Mucosa of gallbladder (tissue), 1 donor: Measurements from ENCODE around the gene ZNF10. TPM values are rescaled to one million over a fixed set of nuclear protein-coding genes. Genes with fewer than 3 reads are reported as not detected.

Source experiments
- DNase-seq: peaks from one replicate; pipeline ENCODE4 v3.0.0-alpha.2; 2020; ENCODE audit warnings: low spot score
- total RNA-seq: library from RNA; stranded (reverse); gene quantifications from one replicate; pipeline ENCODE4 v1.2.1, GENCODE V29; 2021
- donor health status: DM: no; HTN: no; CAD: no.

ZNF10 gene
- total RNA-seq, 1 donor from 2014 or later: 12.3 TPM

DNA sequence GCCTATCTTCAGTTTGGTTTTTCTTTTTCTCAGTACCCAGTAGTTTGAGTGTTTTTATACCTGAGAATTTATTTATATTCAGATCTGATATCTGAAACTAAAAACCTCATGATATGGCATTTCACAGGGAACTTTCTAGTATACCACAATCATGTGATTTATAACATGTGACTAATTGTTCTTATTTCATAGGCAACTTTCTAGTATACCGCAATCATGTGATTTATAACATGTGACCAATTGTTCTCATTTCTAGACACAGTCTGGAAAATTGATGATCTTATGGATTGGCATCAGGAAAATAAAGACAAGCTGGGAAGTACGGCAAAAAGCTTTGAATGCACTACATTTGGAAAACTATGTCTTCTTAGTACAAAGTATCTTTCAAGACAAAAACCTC, 71.5 kb downstream of the ZNF10 start:
- no peak for DNase-seq

DNA sequence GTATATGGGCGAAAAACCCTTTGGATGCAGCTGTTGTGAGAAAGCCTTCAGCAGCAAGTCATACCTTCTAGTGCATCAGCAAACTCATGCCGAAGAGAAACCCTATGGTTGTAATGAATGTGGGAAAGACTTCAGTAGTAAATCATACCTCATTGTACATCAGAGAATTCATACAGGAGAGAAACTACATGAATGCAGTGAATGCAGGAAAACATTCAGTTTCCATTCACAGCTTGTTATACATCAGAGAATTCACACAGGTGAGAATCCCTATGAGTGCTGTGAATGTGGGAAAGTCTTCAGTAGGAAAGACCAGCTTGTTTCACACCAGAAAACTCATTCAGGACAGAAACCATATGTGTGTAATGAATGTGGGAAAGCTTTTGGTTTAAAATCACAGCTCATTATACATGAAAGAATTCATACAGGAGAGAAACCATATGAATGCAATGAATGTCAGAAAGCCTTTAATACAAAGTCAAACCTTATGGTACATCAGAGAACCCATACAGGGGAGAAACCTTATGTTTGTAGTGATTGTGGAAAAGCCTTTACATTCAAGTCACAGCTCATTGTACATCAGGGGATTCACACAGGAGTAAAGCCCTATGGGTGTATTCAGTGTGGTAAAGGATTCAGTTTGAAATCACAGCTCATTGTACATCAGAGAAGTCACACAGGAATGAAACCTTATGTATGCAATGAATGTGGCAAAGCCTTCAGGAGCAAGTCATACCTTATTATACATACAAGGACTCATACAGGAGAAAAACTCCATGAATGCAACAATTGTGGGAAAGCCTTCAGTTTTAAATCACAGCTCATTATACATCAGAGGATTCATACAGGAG, 72.3 kb downstream of the ZNF10 start:
- no peak for DNase-seq

DNA sequence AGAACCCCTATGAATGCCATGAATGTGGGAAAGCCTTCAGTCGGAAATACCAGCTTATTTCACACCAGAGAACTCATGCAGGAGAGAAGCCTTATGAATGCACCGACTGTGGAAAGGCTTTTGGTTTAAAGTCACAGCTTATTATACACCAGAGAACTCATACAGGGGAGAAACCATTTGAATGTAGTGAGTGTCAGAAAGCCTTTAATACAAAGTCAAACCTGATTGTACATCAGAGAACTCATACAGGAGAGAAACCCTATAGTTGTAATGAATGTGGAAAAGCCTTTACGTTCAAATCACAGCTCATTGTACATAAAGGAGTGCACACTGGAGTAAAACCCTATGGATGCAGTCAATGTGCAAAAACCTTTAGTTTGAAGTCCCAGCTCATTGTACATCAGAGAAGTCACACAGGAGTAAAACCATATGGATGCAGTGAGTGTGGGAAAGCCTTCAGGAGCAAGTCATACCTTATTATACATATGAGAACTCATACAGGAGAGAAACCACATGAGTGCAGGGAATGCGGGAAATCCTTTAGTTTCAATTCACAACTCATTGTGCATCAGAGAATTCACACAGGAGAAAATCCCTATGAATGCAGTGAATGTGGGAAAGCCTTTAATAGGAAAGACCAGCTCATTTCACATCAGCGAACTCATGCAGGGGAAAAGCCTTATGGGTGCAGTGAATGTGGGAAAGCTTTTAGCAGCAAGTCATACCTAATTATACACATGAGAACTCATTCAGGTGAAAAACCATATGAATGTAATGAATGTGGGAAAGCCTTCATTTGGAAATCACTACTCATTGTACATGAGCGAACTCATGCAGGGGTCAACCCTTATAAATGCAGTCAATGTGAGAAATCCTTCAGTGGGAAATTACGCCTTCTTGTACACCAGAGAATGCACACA, 73.2 kb downstream of the ZNF10 start:
- no peak for DNase-seq

DNA sequence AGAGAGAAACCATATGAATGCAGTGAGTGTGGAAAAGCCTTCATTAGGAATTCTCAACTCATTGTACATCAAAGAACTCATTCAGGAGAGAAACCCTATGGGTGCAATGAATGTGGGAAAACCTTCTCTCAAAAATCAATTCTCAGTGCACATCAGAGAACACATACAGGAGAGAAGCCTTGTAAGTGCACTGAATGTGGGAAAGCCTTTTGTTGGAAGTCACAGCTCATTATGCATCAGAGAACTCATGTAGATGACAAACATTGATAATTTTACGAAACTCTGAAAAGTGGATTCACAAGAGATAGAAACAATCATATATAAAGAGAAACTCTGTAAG, 73.8 kb downstream of the ZNF10 start:
- no peak for DNase-seq

DNA sequence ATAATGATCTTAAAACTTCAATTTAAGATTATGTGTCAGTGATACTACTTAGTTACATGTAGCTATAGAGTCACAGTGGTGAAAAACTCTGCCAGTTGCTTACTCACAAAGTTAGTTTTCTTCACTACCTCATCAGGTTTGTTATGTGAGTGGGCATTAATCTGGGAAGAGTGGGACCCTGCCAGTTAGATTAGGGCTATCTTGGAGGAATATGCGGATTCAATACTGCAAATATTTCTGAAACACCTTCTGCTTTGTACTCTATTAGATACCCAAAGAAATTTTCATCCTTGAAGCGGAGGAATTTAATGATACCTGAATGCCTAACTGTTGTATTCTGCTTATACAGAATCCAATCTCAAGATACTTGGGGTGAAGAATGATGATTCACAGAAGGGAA, 76.0 kb downstream of the ZNF10 start:
- no peak for DNase-seq

Other genes with a start within 250 kb of the ZNF10 start
- gene CHFR, start 243.0 kb upstream of the ZNF10 start, total RNA-seq: 35.2 TPM
- gene ZNF605, start 174.3 kb upstream of the ZNF10 start, total RNA-seq: 17.7 TPM
- gene ZNF26, start 144.3 kb upstream of the ZNF10 start, total RNA-seq: 14.3 TPM
- 31.4 TPM for gene ZNF84, start 93.1 kb upstream of the ZNF10 start, total RNA-seq
- 17.5 TPM for gene ZNF140, start 49.7 kb upstream of the ZNF10 start, total RNA-seq
- gene ZNF891, start 353 bp upstream of the ZNF10 start, total RNA-seq: 2.6 TPM
- gene ZNF268, start 50.9 kb downstream of the ZNF10 start, total RNA-seq: 21.5 TPM
- not detected for gene ANHX, start 105.2 kb downstream of the ZNF10 start, total RNA-seq